ENCODE results near the gene PDE10A. TPM values are rescaled to one million over a fixed set of nuclear protein-coding genes. Genes with fewer than 3 reads are reported as not detected.

Gene PDE10A
- total and polyA plus RNA-seq, 9 donors: 5.9 to 344 (median 88.7) TPM

DNA sequence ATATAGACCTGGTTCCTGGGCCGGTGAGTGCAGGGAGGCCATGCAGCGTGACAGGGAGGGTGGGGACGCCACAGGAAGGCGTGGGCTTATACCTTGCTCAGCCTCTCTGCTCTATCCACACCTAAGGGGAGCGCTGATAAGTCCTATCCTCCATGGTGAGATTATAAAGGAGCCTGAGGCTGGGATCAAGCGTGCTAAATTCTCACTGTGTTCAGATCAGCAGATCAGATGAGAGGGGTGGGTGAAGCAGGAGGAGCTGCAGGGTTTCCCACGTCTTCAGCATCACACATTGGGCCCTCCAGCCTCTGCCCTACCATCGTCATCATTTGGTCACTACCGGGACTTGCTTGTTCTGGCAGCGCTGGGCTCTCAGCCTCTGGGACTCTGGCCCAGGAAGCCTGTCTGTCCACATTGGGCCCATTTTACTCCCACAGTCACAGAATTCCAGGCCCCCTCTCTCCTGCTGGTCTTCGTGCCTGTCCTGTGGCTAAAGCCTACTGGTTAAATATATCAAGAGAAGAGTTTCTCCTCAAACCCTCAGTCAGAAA lies 29.1 kb upstream of the PDE10A start:
- no peak for DNase-seq
- H3K27me3 ChIP-seq: no peaks in the 10 kb centered on the region
- H3K4me3 ChIP-seq: no peak overlapping the region
- H3K9me3 ChIP-seq: no peaks in the 10 kb centered on the region
- intact Hi-C loops (cut with DNase I): no loop called here
- TF ChIP-seq EP300 (IDR thresholded peaks at IDR 0.05): no peak
- TF ChIP-seq POLR2A (IDR thresholded peaks at IDR 0.05): no peak
- no peak for TF ChIP-seq CTCF (IDR thresholded peaks at IDR 0.05)
- 87 to 93% (median 92%) methylated on average over 11 of the region's 11 CpGs for WGBS, 3 donors
- no peak overlapping the region for H3K27ac ChIP-seq
- no peaks in the 10 kb centered on the region for H3K4me1 ChIP-seq (ENCODE audit: insufficient read depth)
- H3K36me3 ChIP-seq: no peaks in the 10 kb centered on the region

- H3K4me3 ChIP-seq: no peak overlapping the region
- H3K4me1 ChIP-seq (ENCODE audit: insufficient read depth): no peaks in the 10 kb centered on the region
- no peak overlapping the region for H3K27ac ChIP-seq
- DNase-seq: no peak
- H3K36me3 ChIP-seq: no peaks in the 10 kb centered on the region
- TF ChIP-seq EP300 (IDR thresholded peaks at IDR 0.05): no peak
- TF ChIP-seq CTCF (IDR thresholded peaks at IDR 0.05): no peak
- TF ChIP-seq POLR2A (IDR thresholded peaks at IDR 0.05): no peak
- H3K9me3 ChIP-seq: no peaks in the 10 kb centered on the region
- H3K27me3 ChIP-seq: no peaks in the 10 kb centered on the region
- 85 to 87% (median 85%) methylated on average over 7 of the region's 7 CpGs for WGBS, 3 donors
- intact Hi-C loops (cut with DNase I): no loop called here
Observed at GRCh38 chr6:165689699-165690098, 26.7 kb upstream of the PDE10A start.

GRCh38 chr6:165686596-165687365 lies 23.7 kb upstream of the PDE10A start:
- 81 to 85% (median 84%) methylated on average over 27 of the region's 27 CpGs for WGBS, 3 donors
- TF ChIP-seq EP300 (IDR thresholded peaks at IDR 0.05) (no peak), CTCF (IDR thresholded peaks at IDR 0.05) (no peak), POLR2A (IDR thresholded peaks at IDR 0.05) (no peak)
- Histone ChIP-seq H3K9me3 (no peaks in the 10 kb centered on the region), H3K4me1 (ENCODE audit: insufficient read depth) (no peaks in the 10 kb centered on the region), H3K36me3 (no peaks in the 10 kb centered on the region), H3K4me3 (no peak overlapping the region), H3K27ac (no peak overlapping the region), H3K27me3 (no peaks in the 10 kb centered on the region)
- intact Hi-C loops (cut with DNase I): no loop called here
- DNase-seq: no peak

- H3K27me3 ChIP-seq: no peaks in the 10 kb centered on the region
- H3K4me1 ChIP-seq (ENCODE audit: insufficient read depth): no peaks in the 10 kb centered on the region
- intact Hi-C loops (cut with DNase I): no loop called here
- 31 to 44% (median 35%) methylated on average over 1 of the region's 1 CpG for WGBS, 3 donors
- no peak overlapping the region for H3K4me3 ChIP-seq
- TF ChIP-seq CTCF (IDR thresholded peaks at IDR 0.05) (no peak), EP300 (IDR thresholded peaks at IDR 0.05) (no peak), POLR2A (IDR thresholded peaks at IDR 0.05) (no peak)
- no peak for DNase-seq
- H3K27ac ChIP-seq: no peak overlapping the region
- H3K9me3 ChIP-seq: no peaks in the 10 kb centered on the region
- no peaks in the 10 kb centered on the region for H3K36me3 ChIP-seq
Observed at GRCh38 chr6:165685302-165685701, 22.3 kb upstream of the PDE10A start.

All from ovary (tissue), 9 donors.